Measurements from ENCODE around the gene NYAP2. TPM values are rescaled to one million over a fixed set of nuclear protein-coding genes. Genes with fewer than 3 reads are reported as not detected.

Gene NYAP2
- total RNA-seq, 1 donor from 2014 or later: not detected

DNA sequence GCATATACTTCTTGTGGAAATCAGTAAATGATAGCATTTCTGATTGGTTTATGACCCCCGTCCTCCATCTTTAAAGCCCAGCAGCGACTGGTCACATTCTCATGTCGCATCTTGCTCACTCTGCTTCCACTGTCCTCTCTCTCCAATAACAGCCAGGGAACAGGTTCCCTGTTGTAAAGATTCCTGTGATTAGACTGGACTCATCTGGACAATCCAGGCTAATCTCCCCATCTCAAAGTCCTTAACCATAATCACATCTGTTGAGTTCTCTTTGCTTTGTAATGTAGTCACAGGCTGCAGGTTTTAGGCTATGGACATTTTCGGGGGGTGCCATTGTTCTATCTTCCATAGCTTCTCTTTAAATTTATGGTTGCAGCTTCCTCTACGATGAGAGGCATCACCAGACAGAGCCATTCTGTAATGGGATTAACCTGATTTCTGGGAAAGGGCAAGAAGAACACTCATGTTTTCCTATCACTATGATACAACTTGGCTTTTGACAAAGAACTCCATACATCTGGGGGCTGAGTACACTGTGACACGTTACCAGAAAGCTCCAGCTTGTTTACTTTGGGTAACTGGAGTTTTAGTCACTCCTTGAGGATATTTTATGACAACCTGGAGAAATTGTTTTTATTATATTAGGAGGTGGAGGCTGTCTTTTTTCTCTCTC is 159.0 kb downstream of the NYAP2 start:
- H3K36me3 ChIP-seq: no peaks in the 10 kb centered on the region
- H3K9me3 ChIP-seq (replicated peaks): no peaks in the 10 kb centered on the region
- TF ChIP-seq, protein P1, sequence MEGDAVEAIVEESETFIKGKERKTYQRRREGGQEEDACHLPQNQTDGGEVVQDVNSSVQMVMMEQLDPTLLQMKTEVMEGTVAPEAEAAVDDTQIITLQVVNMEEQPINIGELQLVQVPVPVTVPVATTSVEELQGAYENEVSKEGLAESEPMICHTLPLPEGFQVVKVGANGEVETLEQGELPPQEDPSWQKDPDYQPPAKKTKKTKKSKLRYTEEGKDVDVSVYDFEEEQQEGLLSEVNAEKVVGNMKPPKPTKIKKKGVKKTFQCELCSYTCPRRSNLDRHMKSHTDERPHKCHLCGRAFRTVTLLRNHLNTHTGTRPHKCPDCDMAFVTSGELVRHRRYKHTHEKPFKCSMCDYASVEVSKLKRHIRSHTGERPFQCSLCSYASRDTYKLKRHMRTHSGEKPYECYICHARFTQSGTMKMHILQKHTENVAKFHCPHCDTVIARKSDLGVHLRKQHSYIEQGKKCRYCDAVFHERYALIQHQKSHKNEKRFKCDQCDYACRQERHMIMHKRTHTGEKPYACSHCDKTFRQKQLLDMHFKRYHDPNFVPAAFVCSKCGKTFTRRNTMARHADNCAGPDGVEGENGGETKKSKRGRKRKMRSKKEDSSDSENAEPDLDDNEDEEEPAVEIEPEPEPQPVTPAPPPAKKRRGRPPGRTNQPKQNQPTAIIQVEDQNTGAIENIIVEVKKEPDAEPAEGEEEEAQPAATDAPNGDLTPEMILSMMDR (IDR thresholded peaks at IDR 0.05; ENCODE audit: borderline replicate concordance): no peak
- intact Hi-C loops (cut with micrococcal nuclease): no loop called here
- no peak overlapping the region for H3K27ac ChIP-seq (replicated peaks)
- DNase-seq: no peak
- H3K4me1 ChIP-seq: no peaks in the 10 kb centered on the region
- no peak overlapping the region for H3K4me3 ChIP-seq
- H3K27me3 ChIP-seq (ENCODE audit: low read depth): no peaks in the 10 kb centered on the region

DNA sequence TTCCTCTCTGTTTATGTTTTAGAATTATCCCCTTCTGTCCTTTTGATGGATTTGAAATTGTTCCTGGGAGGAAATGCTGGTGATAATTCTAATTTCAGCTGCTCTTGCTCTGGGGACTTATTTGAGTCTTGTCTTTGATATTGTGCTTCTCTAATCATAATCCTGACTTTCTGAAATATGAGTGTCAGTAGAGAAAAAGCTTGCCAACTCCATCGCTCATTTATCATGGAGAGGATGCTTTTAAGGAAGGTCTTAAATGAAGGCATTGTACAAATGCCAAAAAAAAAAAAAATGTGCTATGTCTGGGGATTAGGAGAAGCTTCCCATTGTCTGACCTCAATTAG is 159.5 kb downstream of the NYAP2 start:
- intact Hi-C loops (cut with micrococcal nuclease): no loop called here
- no peaks in the 10 kb centered on the region for H3K4me1 ChIP-seq
- TF ChIP-seq, protein P1 (IDR thresholded peaks at IDR 0.05; ENCODE audit: borderline replicate concordance): no peak
- H3K27ac ChIP-seq (replicated peaks): no peak overlapping the region
- H3K36me3 ChIP-seq: no peaks in the 10 kb centered on the region
- no peak overlapping the region for H3K4me3 ChIP-seq
- no peaks in the 10 kb centered on the region for H3K9me3 ChIP-seq (replicated peaks)
- no peak for DNase-seq
- H3K27me3 ChIP-seq (ENCODE audit: low read depth): no peaks in the 10 kb centered on the region

DNA sequence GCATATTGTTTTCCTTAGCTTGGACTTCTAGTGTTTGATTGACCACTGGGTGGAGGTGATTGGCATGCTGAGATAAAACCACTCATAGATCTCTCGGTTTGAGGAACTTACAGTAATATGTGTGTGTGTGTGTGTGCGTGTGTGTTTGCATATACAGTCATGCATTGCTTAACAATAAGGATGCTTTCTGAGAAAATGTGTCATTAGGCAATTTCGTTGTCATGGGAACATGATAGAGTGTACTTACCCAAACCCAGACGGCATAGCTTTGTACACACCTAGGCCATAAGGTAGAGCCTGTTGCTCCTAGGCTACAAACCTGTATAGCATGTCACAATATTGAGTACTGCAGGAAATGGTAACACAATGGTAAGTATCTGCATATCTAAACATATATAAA is 167.3 kb downstream of the NYAP2 start:
- intact Hi-C loops (cut with micrococcal nuclease): no loop called here
- TF ChIP-seq, protein P1 (IDR thresholded peaks at IDR 0.05; ENCODE audit: borderline replicate concordance): no peak

DNA sequence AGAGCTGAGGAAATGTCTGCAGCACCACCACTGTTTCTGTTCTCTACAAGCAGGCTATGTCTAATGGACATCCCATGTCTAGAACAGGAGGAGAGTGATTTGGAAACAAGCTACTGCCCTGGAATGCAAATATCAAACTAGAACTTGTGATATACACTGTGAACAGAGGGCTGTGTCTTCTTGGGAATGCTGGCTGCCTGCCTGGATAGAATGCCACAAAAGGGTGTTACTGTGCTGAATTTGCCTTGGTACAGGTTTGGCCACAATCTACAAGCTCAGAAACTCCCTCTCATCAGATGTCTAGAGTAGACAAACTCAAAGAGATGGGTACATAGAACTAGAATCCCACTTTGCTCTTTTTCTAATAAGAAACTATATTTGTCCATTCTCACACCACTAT is 170.5 kb downstream of the NYAP2 start:
- TF ChIP-seq, protein P1 (IDR thresholded peaks at IDR 0.05; ENCODE audit: borderline replicate concordance): no peak
- Histone ChIP-seq H3K36me3 (no peaks in the 10 kb centered on the region), H3K27me3 (ENCODE audit: low read depth) (no peaks in the 10 kb centered on the region), H3K27ac (replicated peaks) (no peak overlapping the region), H3K4me3 (no peak overlapping the region), H3K4me1 (no peaks in the 10 kb centered on the region), H3K9me3 (replicated peaks) (peaks cover 2% of the 10 kb centered on the region)
- no peak for DNase-seq
- intact Hi-C loops (cut with micrococcal nuclease): no loop called here

More for the DNA sequence above, 167.3 kb downstream of the NYAP2 start:
- no peaks in the 10 kb centered on the region for H3K27me3 ChIP-seq (ENCODE audit: low read depth)
- no peak overlapping the region for H3K4me3 ChIP-seq
- DNase-seq: no peak
- no peaks in the 10 kb centered on the region for H3K9me3 ChIP-seq (replicated peaks)
- H3K27ac ChIP-seq (replicated peaks): no peak overlapping the region
- no peaks in the 10 kb centered on the region for H3K36me3 ChIP-seq
- H3K4me1 ChIP-seq: no peaks in the 10 kb centered on the region

DNA sequence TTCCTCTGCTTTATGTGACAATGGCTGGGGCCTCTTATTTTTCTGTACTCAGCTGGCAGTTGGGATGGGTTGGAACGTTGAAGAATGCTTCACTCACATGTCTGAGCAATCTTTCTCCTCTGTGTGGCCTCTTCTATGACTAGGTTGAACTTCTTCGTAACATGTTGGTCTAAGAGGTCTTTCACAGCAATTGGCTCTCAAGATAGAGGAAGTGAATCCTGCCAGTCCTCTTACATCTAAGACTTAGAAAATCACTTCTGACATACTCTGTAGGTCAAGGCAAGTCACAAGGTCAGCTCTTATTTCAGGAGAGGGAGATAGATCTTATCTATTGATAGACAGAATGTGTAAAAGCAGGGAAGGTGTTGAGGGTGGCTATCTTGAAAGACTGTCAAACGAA is 174.1 kb downstream of the NYAP2 start:
- Histone ChIP-seq H3K36me3 (no peaks in the 10 kb centered on the region), H3K27ac (replicated peaks) (no peak overlapping the region), H3K27me3 (ENCODE audit: low read depth) (no peaks in the 10 kb centered on the region), H3K9me3 (replicated peaks) (peaks cover 12% of the 10 kb centered on the region), H3K4me1 (no peaks in the 10 kb centered on the region), H3K4me3 (no peak overlapping the region)
- TF ChIP-seq, protein P1 (IDR thresholded peaks at IDR 0.05; ENCODE audit: borderline replicate concordance): no peak
- intact Hi-C loops (cut with micrococcal nuclease): no loop called here
- no peak for DNase-seq
